Left forelimb (tissue), 1 donor: Measurements from ENCODE around the gene PTGDR2.

Experiments
- DNase-seq: peaks from one replicate; pipeline ENCODE4 v3.0.0-alpha.2; 2018; ENCODE audit warnings: low spot score

PTGDR2 gene

DNA sequence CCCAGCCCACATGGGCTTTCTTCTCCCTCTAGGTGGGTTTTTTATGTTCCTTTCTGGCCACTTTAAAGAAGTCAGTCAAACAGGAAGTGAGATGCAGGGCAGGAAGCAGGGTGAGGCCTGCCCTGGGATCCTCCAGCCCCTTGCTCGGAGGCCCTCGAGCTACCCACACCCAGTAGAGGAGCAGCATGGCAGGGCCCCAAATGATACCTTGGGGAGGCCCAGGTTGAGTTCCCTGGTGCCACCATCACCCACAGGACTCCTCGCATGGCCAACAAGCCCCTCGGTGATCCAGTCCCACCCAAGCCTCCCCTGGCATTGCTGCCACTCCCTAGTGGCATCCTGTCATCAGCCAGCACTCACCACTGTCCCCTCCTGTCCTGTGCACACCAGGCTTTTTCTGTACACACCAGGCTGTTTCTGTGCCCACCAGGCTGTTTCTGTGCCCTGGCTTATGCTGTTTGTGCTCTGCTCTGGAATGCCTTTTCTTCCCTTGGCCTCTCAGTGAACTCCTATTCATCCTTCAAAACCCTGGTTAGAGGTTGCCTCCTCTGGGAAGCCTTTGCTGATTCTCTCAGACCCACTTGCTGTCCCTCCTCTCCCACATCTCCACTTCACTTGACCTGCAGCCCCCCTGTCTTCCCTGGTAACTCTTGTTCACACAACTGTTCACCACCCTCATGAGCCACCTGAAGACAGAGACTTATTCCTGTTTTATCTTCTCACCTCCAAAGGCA lies 3.1 kb upstream of the PTGDR2 start:
- DNase-seq = no peak

DNA sequence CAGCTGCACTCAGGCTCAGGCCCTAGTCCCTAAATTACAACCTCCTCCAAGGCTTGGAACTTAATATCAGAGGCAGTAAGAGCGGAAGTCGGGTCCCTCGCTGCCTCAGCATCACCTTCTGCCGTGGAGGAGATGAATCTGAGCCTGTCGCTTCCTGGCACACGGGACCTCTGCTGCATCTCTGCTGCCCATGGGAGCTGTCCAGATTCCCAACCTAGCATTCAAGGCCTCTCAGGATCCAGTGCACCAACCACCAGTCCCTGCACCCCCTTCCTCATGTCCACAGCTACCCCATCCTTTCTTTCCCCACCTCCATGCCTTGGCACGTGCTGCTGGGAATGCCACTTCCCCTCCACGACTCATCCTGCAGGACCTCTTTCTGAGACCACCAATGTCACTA lies 2.5 kb upstream of the PTGDR2 start:
- no peak for DNase-seq

DNA sequence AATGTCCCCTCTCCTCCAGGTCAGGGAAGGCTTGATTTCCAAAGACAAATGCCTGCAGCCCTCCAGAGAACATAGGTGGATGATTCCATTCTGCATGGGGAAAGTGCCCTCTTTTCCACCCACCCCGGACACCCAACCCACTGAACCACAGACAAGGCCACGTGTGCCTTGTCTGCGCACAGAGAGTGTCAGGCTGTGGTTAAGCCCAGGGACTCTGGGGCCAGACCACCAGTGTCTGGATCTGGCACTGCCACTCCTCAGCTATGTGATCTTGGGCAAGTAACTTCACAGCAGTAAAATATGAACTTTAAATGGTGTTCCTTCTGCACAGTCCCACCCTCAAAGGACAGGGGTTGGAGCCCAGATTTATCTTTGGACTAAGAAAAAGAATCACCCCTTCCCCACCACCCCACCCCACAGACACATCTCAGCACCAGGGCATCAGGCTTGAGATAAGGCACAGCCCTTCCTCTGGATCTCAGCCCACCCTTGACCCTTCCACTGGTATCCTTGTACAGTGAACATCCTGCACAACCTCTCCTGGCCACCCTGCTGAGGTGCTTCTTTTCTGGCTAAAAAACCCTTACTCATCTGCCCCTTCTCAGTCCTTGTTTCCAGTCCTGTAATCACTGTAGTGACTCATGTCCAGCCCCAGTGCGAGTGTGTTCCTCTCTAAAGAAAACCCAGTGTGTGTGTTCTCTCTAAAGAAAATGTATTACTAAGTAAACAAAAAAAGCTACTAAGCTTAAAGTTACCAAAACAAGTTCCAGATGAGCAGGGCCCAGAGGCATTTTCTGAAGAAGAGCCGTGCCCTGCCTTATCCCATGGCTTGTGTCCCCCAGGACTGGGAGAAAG lies 1.9 kb upstream of the PTGDR2 start:
- no peak for DNase-seq

DNA sequence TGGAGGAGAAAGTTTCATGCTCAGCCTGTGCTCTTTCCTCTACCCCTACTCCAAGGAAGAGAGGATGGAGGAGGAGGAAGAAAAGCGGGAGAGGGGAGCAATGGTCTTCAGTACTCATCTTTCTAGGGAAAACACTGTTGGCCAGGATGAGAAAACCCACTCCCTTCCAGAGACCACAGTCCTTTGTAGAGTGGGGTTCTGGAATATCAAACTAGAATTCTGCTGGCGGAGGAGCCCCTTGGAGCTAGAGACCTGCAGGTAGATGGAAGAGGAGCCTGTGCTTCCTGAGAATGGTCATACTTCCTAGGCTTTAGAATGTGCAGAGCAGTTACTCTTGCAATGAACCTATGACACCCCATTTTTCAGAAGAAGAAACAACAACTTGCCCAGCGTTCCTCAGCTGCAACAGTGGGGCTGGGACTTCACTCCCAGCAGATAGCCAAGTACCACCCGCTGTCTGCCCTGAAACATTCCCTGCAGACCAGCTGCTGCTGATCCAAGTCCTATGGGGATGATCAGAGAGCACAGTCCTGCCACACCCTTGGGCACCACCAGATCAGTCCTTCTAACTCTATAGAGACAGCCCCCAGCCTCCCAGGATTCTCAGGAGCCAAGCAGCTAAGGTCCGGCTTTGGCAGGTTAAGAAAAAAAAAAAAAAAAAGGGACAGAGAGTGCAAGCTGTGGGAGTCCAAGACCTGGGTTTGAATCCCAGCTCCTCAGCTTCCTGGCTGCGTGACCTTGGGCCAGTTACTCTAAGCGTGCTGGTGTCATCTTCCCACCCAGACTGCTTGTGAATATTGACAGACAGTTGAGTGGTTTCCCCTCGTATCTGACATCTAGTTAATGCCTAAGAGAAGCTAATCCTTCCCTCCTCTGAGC lies 664 bp downstream of the PTGDR2 start:
- DNase-seq = no peak

DNA sequence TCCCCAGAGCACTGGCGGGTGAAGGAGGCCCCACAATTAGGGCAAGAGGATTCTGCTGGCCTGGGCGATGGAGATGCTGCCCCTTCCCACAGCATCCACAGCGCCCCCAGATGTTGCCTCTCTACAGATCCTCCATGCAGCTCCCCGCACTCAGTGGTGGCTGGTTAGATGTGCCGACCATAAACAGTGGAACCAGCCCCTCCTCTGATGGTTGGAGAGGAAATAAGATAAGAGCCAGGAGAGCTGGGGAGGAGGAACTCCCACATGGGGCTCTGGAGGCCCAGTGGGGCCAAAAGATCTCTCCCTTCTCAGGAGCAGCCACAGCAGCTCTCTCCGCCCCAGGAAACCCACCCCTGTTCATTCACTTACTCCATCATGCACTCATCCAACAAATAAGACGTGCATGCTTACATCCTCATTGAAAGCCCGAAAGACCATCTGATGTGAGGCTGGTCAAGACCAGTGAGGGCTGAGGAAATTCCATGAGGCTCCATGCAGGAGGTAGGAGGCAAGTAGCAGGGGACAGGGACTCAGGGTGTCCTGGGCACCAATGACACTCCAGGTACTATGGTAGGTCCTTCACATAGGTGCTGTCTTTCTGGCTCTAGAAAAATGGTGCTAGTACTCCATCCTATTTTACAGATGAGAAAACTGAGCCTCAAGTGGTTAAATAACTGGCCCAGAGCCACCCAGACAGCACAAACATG lies 1.5 kb downstream of the PTGDR2 start:
- DNase-seq = no peak

DNA sequence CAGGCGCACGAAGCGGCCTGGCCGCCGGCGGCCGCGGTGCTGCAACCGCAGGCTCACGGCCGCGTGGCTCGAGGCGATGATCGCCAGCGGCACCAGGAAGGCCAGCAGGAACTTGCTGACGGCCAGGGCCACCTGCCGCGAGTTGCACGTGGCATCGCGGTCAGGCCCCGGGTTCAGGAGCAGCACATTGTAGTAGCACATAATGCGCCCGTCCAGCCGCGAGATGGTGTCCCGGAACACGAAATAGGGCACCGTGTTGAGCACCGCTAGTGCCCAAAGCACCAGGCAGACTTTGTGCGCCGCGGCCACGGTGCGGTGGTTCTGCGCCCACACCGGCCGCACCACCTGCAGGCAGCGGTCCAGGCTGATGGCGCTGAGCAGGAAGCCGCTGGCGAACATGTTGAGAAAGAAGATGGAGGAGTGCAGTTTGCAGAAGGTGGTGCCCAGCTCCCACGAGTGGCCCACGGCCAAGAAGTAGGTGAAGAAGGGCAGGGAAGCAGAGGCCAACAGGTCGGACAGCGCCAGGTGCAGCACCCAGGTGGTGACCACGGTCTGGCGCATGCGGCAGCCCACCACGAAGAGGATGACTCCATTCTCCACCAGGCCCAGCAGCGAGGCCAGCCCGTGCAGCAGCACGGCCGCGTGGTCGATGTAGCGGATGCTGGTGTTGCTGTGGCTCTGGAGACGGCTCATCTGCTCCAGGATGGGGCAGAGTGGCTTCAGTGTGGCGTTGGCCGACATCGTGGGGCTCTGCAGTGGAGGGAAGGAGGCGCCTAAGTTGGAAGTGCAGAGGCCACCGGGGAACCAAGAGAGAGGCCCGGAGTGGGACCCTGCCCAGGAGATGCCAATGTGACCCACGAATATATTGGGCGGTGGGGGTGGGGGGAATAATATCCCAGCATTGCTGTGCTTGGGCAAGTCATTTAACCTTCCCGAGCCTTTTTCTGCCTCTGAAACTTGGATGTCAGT lies 2.5 kb downstream of the PTGDR2 start:
- no peak for DNase-seq

DNA sequence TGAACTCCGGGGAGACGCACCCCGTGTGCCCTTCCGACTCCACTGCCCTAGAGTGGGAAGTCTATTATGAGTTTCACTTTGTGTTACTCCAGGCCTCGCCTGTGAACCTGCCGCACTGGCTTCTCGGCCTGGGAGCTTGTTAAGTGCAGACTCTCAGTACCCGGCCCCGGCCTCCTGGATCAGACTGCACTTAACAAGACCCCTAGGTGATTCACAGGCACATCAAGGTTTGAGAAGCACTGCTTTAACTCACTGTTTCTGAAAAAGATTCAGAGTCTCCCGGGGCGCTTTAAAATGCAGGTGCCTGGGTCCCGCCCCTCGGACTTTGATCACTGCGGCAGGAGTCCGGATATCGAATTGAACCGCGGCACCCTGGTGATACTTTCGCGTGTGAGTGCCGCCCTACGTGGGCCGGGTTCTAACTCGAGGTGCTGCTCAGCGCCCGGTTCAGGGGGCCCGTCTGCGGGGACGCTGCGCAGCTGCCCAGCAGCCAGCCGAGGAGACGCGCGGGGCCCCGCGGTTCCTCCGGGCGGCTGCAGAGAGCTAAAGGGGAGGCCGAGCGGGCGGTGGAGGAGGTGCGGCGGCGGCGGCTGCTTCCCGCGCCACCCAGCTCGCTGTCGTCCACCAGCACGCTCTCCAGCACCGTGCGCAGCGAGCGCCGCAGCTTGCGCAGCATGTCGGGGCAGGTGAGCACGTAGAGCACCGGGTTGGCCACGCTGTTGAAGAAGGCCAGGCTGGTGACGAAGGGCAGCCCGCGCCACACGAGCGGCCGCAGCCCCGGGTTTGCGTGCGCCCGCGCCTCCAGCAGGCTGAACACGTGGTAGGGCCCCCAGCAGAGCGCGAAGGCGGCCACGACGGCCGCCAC lies 3.4 kb downstream of the PTGDR2 start:
- no peak for DNase-seq

DNA sequence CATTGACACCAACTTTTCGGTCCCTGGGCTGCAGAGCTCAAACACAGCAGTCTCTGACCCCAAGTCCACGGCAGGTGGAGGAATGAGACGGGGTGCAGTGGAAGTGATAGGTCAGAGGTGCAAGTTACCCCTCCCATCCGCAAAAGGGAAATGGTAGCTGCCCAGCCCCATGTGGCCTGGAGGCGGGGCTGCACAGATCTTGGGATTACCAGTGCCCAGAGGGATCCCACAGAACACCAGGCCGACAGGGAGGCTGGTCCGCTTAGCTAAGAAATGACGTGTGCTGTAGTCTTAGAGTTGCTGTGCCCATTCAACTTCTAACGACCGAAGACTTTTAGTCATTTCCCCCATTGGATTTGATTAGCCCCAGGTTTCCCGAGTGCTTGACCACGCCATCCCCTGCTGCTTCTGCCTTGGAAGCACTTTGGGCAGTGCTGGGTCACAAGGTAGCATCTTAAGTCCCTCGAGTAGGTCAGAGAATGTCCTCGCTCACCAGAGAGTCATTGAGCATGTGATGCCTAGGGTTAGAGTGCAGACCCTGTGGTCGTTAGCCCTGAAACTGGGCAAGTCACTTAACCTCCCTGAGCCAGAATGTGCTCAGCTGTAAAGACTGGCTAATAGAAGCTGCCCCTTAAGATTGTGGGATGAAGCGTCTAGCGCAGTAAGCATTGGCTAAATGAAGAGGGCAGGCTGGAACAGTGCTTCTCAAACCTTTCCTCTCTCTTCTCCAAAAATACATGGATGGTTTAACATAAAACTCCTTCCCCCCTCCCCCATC lies 4.2 kb downstream of the PTGDR2 start:
- no peak for DNase-seq

DNA sequence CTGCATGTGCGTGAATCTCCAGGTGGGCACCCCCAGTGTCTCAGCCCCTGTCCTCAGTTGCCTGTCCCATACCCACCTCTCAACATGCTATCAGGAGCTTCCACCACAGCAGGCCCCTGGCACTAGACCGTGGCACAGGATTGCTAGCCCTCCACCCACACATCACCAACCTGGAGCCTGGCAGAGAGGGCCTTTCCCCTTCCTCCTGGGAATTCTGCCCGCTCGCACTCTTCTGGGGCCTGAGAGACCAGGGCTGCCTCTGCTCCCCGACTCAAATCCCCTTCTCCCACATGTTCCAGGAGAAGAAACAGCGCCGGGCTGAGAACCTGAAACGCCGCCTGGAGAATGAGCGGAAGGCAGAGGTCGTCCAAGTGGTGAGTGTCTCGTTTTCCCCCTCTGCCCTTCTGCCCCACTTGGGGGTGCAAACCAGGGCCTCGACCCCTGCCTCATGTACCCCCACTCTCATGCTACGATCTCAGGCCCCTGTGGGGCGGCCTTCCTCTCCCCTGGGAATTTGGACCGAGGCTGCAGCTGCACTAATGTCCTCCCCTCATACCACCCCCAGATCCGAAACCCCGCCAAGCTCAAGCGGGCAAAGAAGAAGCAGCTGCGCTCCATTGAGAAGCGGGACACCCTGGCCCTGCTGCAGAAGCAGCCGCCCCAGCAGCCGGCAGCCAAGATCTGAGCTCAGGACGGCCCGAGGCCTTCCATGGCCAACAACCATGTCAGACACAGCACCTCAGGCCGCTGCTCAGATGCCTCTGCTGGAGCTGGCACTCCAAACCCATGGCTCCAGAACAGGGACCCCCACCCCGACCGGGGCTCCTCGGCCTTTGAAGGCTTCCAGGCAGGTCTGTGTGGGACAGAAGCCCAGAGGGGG lies 5.9 kb downstream of the PTGDR2 start:
- no peak for DNase-seq

DNA sequence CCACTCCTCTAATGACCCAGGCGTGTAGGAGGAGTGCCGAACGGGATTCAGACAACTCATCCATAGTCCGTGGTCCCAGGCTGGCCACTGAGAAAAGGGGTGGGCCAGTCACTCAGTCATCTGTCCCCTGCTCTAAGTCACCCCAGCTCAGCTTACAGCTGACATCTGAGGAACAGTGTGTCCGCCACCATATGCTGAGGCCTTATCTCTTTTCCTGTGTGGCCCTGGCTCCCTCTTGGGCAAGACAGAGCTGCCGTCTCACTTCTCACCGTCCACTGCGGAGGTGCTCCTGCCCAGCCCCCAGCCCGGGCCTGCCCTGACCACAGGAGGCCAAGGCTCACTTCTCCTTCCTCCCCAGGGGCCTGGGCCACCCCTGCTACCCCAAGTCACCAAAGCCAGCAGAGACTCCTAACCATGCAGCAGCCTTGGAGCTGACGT lies 7.0 kb downstream of the PTGDR2 start:
- DNase-seq = no peak

DNA sequence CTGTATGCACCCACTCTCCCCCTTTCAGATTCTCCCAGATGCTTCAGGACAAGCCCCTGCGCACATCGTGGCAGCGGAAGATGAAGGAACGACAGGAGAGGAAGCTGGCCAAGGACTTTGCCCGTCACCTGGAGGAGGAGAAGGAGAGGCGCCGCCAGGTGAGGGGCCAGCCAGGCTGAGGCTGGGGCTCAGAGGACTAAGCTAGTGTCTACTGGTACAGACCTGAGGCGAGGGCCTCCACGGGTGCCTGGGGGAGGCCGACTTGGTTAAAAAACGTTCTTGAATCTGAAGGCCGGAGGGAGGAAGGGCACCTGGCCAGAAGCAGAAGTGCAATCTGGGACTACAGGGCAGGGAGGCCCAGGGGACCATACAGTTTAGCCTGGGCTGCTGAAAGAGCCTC lies 7.9 kb downstream of the PTGDR2 start:
- DNase-seq = no peak

DNA sequence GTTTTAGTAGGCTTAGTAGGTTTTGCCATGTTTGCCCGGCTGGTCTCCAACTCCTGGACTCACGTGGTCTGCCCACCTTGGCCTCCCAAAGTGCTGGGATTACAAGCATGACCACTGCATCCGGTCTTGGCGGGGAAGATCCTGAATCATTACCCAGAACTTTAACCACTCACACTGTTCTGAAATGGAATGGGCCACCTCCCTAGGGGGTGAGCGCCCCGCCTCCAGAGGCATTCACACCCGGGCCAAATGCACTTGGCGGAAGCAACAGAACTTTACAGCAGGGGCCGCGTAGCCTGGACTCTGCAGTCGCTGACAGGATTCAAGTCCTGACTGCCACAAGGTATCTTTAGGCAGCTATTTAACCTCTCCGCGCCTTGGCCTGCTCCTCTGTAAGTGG lies 8.5 kb downstream of the PTGDR2 start:
- DNase-seq = no peak

DNA sequence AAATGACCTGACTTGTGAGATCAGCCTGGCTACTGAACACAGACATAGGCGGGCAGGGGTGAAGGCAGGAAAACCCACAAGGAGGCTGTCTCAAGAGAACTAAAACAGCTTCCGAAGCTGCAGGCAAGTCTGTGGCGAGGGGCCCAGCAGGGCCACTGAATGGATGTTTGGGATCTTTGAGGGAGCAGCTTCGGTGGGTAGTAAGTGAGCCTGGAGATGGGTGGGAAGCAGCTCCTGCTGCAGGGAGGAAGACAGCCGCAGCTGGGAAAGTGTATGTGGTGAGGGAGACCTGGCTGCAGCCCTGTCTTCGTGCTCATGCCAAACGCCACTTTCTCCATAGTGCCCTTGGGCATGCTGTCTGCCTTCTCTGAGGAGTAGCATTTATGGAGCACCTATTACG lies 10.4 kb downstream of the PTGDR2 start:
- no peak for DNase-seq

DNA sequence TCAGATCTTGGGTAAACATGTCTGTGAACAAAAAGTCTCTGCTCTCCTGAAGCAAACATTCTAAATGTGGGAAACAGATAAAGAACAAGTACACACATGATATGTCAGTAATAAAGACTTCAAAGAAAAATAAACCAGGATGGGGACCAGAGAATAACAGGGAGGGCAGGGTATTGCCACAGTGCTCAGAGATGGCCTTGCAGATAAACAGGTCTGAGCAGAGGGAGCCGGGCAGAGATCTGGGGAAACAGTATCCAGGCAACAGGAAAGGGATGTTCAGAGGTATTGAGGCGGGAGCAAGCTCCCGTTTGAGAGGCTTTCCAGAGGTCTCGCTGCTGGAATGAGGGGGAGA lies 10.9 kb downstream of the PTGDR2 start:
- DNase-seq = no peak

DNA sequence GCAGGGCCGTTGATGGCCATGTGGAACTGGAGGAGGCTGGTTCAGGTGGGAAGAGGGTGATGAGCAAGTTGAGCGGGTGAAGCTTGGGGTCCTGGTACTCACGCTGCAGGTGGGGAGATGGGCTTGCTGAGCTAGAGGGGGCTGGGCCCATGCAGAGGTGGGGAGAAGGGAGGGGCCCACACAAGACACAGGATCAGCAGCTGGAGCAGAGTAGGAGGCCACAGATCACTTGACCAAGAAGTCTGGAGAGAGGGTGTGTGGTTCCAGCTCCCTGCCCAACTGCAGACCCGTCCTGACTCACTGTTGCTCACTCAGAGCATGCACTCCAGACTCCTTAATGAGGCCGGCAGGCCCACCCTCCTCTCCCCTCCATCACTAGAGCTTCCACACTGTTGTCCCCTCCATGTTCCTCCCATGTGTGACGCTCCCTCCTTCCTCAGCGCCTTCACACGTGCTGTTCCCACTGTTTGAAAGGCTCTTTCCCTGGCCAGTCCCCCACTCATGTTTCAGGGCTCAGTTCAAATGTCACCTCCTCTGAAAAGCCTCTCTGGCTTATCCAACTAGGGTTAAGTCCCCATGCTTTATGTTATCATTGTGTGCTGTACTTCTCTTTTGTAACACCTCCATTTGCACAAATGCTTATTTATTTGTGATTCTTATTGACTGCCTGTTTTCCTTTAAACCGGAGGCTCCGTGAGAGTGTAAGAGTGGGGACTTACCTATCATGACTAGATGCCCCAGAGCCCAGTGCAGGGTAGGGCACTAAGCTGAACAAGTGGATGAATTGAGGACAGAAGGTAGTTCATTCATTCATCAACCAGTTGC lies 11.5 kb downstream of the PTGDR2 start:
- no peak for DNase-seq

DNA sequence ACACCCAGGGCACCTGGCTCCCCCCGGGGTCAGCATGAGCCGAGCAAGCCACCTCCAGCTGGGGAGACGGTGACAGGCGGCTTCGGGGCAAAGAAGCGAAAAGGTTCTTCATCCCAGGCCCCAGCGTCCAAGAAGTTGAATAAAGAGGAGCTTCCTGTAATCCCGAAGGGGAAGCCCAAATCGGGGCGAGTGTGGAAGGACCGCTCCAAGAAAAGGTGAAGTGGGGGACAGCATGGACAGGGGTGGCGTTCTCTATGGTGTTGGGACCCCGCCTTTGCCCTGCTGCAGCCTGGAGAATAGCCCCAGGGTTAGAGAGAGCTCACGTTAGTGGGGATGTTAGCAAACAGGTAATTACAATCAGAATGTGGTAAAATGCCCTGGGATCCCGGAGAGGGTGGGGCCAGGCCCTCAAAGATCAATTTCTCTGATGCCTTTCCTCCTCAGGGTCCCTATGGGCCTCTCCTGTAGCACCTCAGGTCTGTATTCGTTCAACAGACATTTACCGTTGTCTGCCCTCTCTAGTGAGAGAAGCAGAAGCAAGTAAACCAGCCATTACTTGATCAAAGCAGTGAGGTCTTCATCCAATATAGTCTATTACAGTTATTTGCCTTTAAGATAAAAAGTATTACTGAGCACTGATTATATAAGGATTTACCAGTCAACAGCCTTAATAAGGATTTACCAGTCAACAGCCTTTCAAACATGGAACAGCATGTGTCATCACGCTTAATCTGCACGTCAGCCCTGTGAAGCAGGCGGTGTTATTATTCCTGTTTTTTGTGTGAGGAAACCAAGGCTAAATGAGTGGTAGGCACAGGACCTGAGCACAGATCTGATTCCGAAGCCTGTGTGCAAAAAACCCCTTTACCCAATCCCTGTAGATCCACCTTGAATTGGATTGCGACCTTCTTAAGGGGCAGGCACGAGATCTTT lies 12.8 kb downstream of the PTGDR2 start:
- DNase-seq = no peak
